Heart left ventricle (tissue), 16 donors: ENCODE data around the gene KDM1B. TPM values are rescaled to one million over a fixed set of nuclear protein-coding genes. Genes with fewer than 3 reads are reported as not detected.

Source experiments
- ATAC-seq, 4 donors: fragments of 200-7000 bp; cut with Tn5 transposase; one replicate each; pipeline ENCODE4 v1.9.1; 2020 to 2022; ENCODE audit warnings: moderate library complexity in 4 of 4, mild to moderate bottlenecking in 3 of 4, moderate number of reproducible peaks in 1 of 4
- DNase-seq, 5 donors: peaks; one replicate each; pipeline ENCODE4 v3.0.0-alpha.2; 2020
- H3K27ac ChIP-seq, 12 donors: fragments of 200-600 bp; sonication (generic) in 4 of 12; one replicate each; pipeline versions ENCODE4 v1.5.0 to v1.8.0; 2016 to 2022; ENCODE audit warnings: mild to moderate bottlenecking in 2 of 12
- H3K27me3 ChIP-seq, 9 donors: fragments of 200-600 bp; sonication (generic) in 2 of 9; one replicate each; pipeline versions ENCODE4 v1.5.1 to v1.8.0; 2016 to 2022; ENCODE audit warnings: mild to moderate bottlenecking in 3 of 9
- H3K36me3 ChIP-seq, 9 donors: fragments of 200-600 bp; sonication (generic) in 2 of 9; one replicate each; pipeline versions ENCODE4 v1.5.0 to v1.8.0; 2018 to 2022; ENCODE audit warnings: mild to moderate bottlenecking in 2 of 9
- H3K4me1 ChIP-seq, 12 donors: fragments of 200-600 bp; sonication (generic) in 4 of 12; one replicate each; pipeline versions ENCODE4 v1.5.0 to v1.8.0; 2016 to 2022; ENCODE audit warnings: mild to moderate bottlenecking in 3 of 12
- H3K4me3 ChIP-seq, 12 donors: fragments of 200-600 bp; sonication (generic) in 4 of 12; one replicate each; pipeline versions ENCODE4 v1.5.0 to v1.8.0; 2017 to 2022; ENCODE audit warnings: mild to moderate bottlenecking in 9 of 12, moderate library complexity in 4 of 12
- H3K9me3 ChIP-seq, 12 donors: fragments of 200-600 bp; sonication (generic) in 4 of 12; one replicate each; pipeline versions ENCODE4 v1.5.0 to v1.8.0; 2016 to 2022; ENCODE audit warnings: mild to moderate bottlenecking in 1 of 12
- POLR2A ChIP-seq, 2 donors: fragments of 450-650 bp; IDR thresholded peaks; one replicate each; pipeline ENCODE4 v1.6.1; 2017; ENCODE audit warnings: antibody characterized with exemption in 2 of 2, mild to moderate bottlenecking in 2 of 2, moderate library complexity in 2 of 2
- WGBS, 4 donors: extraction: QIAGEN DNeasy Blood & Tissue Kit in 2 of 4; methylation state at CpG; one replicate each; pipeline versions ENCODE4 v1.1.5 to v1.1.7; 2013 to 2018; 5-methylcytosine and 5-hydroxymethylcytosine counted together
- intact Hi-C, 10 donors: fragments of 100-400 bp; cut with DNase I; formaldehyde crosslinking; loops; one replicate each; pipeline versions ENCODE4 v1.11.1 to v1.14.2; 2022
- polyA plus RNA-seq, 2 donors: library from polyadenylated mRNA; stranded (reverse); fragments of 200-250 nt; gene quantifications; one replicate each; pipeline ENCODE4 v1.2.3, GENCODE V29; 2013
- total RNA-seq, 9 donors: library from RNA; depleted of rRNA in 2 of 9; stranded (reverse); fragments of >200 nt in 2 of 9; fragmentation: NEBNext Ultra II Directional in 3 of 9; extraction: Animal tissue kit (Norgen Biotek cat#: 25700) in 3 of 9; gene quantifications; one replicate each; pipeline versions ENCODE4 v1.1.0 to v1.2.4, GENCODE V29; 2016 to 2023
- TF ChIP-seq, protein P1 (sequence below), 12 donors: fragments of 200-600 bp; sonication (generic) in 4 of 12; IDR thresholded peaks; one replicate each; pipeline versions ENCODE4 v1.5.0 to v1.8.0; 2018 to 2022; ENCODE audit warnings: antibody characterized with exemption in 12 of 12, mild to moderate bottlenecking in 5 of 12
- donor health status: ischemic (EF 13 %, LVEDD 7.1; RV severe dilation, severe dysfunction).
- donor health status: healthy with polysubstance abuse.
- donor health status: DM: no; HTN: yes; CAD: no.
- donor health status: DM: no; HTN: no; CAD: no.
- donor health status: ischemic (EF 25% LVEDD 6.9; RV normal size, moderate dysfunction).
- donor health status: ischemic (EF 25% LVEDD 5.7; RV mildly dilated, moderate dysfunction).
- donor health status: healthy.
- donor health status: DM: yes; HTN: yes; CAD: no.
- donor health status: ischemic (EF 35%, LVEDD 5.7; RV mildly dilated, moderate dysfunction).
- donor health status: nonischemic (EF 11% LVEDD 7.7; RV severe dilation, severe dysfunction).
- donor health status: DM: yes; HTN: yes; CAD: no.
- donor health status: PGD.
- donor health status: ischemic (EF 29% LVEDD 5.4; RV normal size, mild dysfunction).
- donor health status: nonischemic (EF 23%, LVEDD 6.1; RV moderate dilation, normal function).

The KDM1B gene
- total and polyA plus RNA-seq, 11 donors, result 2.1 to 21.8 (median 13.6) TPM

DNA sequence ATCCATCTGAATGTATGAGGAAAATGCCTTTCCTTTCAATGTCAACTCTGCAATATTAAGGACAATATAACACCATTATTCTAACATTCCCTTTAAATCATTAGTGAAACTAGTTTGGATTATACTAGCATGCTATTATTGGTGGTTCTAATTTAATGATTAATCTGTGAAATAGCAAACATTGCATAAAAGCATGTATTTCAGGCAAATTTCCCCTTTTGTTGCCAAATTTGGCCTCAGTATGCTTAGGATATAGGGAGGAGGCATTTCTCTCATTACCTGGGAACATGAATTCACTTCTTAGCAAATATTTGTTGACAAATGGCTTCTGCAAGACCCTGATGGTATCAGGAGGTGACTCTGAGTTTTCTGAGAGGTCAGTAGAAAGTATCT, 1.9 kb upstream of the KDM1B start:
- Histone ChIP-seq H3K27ac (peak overlapping the region in 1 of 12 donors; percentile 90), H3K9me3 (no peaks in the 10 kb centered on the region), H3K4me3 (peak overlapping the region in 2 of 12 donors; percentile 88 to 92), H3K36me3 (peaks cover 0 to 10% (median 7%) of the 10 kb centered on the region in 9 donors), H3K27me3 (no peaks in the 10 kb centered on the region), H3K4me1 (peaks cover 0 to 34% (median 14%) of the 10 kb centered on the region in 12 donors)
- no peak for TF ChIP-seq POLR2A (IDR thresholded peaks at IDR 0.05)
- TF ChIP-seq, protein P1, sequence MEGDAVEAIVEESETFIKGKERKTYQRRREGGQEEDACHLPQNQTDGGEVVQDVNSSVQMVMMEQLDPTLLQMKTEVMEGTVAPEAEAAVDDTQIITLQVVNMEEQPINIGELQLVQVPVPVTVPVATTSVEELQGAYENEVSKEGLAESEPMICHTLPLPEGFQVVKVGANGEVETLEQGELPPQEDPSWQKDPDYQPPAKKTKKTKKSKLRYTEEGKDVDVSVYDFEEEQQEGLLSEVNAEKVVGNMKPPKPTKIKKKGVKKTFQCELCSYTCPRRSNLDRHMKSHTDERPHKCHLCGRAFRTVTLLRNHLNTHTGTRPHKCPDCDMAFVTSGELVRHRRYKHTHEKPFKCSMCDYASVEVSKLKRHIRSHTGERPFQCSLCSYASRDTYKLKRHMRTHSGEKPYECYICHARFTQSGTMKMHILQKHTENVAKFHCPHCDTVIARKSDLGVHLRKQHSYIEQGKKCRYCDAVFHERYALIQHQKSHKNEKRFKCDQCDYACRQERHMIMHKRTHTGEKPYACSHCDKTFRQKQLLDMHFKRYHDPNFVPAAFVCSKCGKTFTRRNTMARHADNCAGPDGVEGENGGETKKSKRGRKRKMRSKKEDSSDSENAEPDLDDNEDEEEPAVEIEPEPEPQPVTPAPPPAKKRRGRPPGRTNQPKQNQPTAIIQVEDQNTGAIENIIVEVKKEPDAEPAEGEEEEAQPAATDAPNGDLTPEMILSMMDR (IDR thresholded peaks at IDR 0.05), result no peak
- no peak for DNase-seq
- intact Hi-C loops, result loop anchor here in 2 of 10 donors (5.0 kb wide), 1 partner anchor 109 kb away; the partner anchor contains the start of gene DEK (in 2 of the 2)
- no peak for ATAC-seq

- Histone ChIP-seq H3K9me3 (no peaks in the 10 kb centered on the region), H3K27ac (peak within 1 kb of the TSS; percentile 65 to 93 (median 90)), H3K4me1 (peaks cover 0 to 33% (median 14%) of the 10 kb centered on the region in 12 donors), H3K4me3 (peak within 1 kb of the TSS; percentile 84 to 99 (median 92)), H3K36me3 (peaks cover 0 to 5% (median 0%) of the 10 kb centered on the region in 9 donors), H3K27me3 (no peaks in the 10 kb centered on the region)
- intact Hi-C loops, result loop anchor here in 2 of 10 donors (5.0 kb wide), 1 partner anchor 108 kb away; the partner anchor contains the start of gene DEK (in 2 of the 2)
- TF ChIP-seq, protein P1 (IDR thresholded peaks at IDR 0.05), result no peak
- no peak for TF ChIP-seq POLR2A (IDR thresholded peaks at IDR 0.05)
- 0 to 1% (median 0%) methylated on average over 29 to 34 of the region's 34 CpGs for WGBS, 4 donors
- ATAC-seq, result peak in 3 of 4 donors; percentile 9 to 18 (median 12)
- DNase-seq, result peak in 3 of 5 donors; percentile 21 to 33 (median 30)
Measured at GRCh38 chr6:18154507-18155149, 594 bp upstream of the KDM1B start, which contains the start of gene TPMT. TSS of gene TPMT (minus strand) at chr6:18155077. CDS start at chr6:18149127, 5,950 bp downstream.

DNA sequence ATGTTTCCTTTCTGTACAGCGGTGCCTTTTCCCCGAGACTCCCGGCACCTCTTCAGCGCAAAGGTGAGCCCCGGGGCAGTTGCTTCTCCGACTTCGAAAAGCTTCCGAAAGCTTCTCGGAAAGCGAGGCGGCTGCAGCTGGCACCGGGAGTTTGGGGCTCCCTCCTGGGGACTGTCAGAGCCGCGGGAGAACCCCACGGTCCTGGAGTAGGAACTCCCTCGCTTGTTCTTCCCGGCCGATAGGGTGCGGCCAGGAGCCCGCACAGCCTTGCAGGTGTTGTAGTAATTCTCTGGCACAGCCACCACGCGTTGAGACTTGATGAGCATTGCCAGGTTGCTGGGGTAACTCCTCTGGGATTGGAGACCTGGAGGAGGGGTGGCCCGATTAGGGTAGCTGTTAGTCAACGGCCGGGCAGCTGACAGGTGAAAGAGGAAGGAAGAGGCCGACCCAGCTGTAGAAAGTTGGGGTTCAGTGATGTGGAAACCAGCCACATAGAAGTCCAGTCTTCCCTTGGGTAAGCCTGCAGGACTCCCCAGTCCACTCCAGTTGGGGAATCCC, 721 bp downstream of the KDM1B start:
- Histone ChIP-seq H3K27me3 (no peaks in the 10 kb centered on the region), H3K27ac (peak overlapping the region in 11 of 12 donors; percentile 65 to 93 (median 86)), H3K36me3 (peaks cover 0 to 18% (median 9%) of the 10 kb centered on the region in 9 donors), H3K9me3 (no peaks in the 10 kb centered on the region), H3K4me3 (peak overlapping the region; percentile 84 to 99 (median 92)), H3K4me1 (peaks cover 0 to 33% (median 14%) of the 10 kb centered on the region in 12 donors)
- intact Hi-C loops, result no loop called here
- ATAC-seq (peak in 3 of 4 donors; percentile 4 to 16 (median 8)), DNase-seq (peak; percentile 47 to 80 (median 49))
- TF ChIP-seq, protein P1 (IDR thresholded peaks at IDR 0.05), result peak in 4 of 12 donors; percentile 11 to 31 (median 18)
- no peak for TF ChIP-seq POLR2A (IDR thresholded peaks at IDR 0.05)
- 1 to 3% (median 2%) methylated on average over 20 to 26 of the region's 26 CpGs for WGBS, 4 donors

DNA sequence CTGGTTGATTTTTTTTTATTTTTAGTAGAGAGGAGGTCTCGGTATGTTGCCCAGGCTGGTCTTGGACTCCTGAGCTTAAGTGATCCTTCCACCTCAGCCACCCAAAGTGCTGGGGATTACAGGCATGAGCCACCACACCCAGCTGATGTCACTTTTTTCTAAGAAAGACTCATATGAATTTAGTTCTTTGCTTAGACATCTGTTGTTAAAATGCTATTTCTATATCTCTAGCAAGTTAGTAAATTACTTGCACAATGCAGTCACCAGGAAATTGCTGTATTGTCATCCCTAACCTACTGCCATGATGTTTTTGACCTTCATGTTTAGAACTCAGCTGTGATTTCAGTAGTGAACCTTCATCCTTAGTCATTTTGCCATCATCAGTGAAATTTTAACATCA, 5.7 kb downstream of the KDM1B start:
- WGBS, 4 donors, result 80 to 94% (median 91%) methylated on average over 1 of the region's 1 CpG
- Histone ChIP-seq H3K36me3 (peaks cover 0 to 66% (median 56%) of the 10 kb centered on the region in 9 donors), H3K27me3 (no peaks in the 10 kb centered on the region), H3K4me3 (no peak overlapping the region), H3K4me1 (peaks cover 0 to 10% (median 4%) of the 10 kb centered on the region in 12 donors), H3K27ac (no peak overlapping the region), H3K9me3 (no peaks in the 10 kb centered on the region)
- intact Hi-C loops, result no loop called here
- DNase-seq (no peak), ATAC-seq (no peak)
- TF ChIP-seq POLR2A (IDR thresholded peaks at IDR 0.05), result no peak
- TF ChIP-seq, protein P1 (IDR thresholded peaks at IDR 0.05), result no peak
